SU-DHL-6 (cell line): ENCODE data around the gene HS6ST3.

Experiments used
- EZH2phosphoT487 ChIP-seq: fragments of 200-600 bp; sonication (generic), shearing (Covaris generic); conservative IDR thresholded peaks from 2 replicates; pipeline ENCODE4 v1.6.1; 2018; ENCODE audit warnings: mild to moderate bottlenecking, antibody characterized with exemption, low read length, moderate library complexity, mixed read lengths
- TF ChIP-seq, protein P1 (sequence below): fragments of 200-600 bp; sonication (generic); IDR thresholded peaks from one replicate; pipeline ENCODE4 v1.5.1; 2017; ENCODE audit warnings: antibody characterized with exemption, mild to moderate bottlenecking, low read length, moderate library complexity; ENCODE audit not compliant: insufficient read depth, poor library complexity, severe bottlenecking

DNA sequence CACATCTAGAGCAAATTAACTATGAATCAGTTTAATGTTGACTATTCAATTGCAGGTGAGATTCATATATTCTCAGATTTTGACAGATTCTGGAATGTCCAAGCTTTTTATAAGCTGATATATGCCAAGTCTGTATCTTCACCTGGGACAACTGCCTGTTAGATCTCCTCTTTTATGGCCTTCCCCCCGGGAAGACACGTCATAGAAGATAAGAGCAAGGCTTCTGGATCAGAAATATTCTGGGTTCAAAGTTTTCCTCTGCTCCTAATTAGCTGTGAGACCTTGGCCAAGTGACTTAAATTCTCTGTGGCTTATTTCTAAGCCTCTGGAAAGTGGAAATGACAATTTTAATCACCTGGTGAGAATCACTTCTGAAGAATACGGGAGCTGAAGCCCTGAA lies 716.8 kb downstream of the HS6ST3 start:
- TF ChIP-seq, protein P1, sequence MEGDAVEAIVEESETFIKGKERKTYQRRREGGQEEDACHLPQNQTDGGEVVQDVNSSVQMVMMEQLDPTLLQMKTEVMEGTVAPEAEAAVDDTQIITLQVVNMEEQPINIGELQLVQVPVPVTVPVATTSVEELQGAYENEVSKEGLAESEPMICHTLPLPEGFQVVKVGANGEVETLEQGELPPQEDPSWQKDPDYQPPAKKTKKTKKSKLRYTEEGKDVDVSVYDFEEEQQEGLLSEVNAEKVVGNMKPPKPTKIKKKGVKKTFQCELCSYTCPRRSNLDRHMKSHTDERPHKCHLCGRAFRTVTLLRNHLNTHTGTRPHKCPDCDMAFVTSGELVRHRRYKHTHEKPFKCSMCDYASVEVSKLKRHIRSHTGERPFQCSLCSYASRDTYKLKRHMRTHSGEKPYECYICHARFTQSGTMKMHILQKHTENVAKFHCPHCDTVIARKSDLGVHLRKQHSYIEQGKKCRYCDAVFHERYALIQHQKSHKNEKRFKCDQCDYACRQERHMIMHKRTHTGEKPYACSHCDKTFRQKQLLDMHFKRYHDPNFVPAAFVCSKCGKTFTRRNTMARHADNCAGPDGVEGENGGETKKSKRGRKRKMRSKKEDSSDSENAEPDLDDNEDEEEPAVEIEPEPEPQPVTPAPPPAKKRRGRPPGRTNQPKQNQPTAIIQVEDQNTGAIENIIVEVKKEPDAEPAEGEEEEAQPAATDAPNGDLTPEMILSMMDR, result no peak
- no peak for TF ChIP-seq EZH2phosphoT487
